Endometrial microvascular endothelial cells (primary cell): ENCODE measurements around the gene HHEX. TPM values are rescaled to one million over a fixed set of nuclear protein-coding genes. Genes with fewer than 3 reads are reported as not detected.
"Not testable (repeated sequence)": the region's sequence is repeated elsewhere in the genome, so short reads cannot be mapped to it uniquely, and the experiment has no call there.

ENCODE experiments used
- in situ Hi-C: cut with HindIII; loops from 2 replicates; pipeline ENCODE4 v1.10.0; 2017; ENCODE audit warnings: low sequenced_read_pairs, low pct_unique_long_range_greater_than_20kb; ENCODE audit errors: inconsistent ontology term
- total RNA-seq: library from RNA; depleted of rRNA; stranded (reverse); fragments of >200 nt; gene quantifications from one replicate; pipeline ENCODE4 v1.2.3, GENCODE V29; 2015; ENCODE audit errors: inconsistent ontology term

The HHEX gene
- total RNA-seq = 55.0 TPM

GRCh38 chr10:92689663-92690210, at the start of gene HHEX:
Gene HHEX (plus strand): TSS chr10:92689955. CDS start chr10:92689987, 32 bp downstream.
- in situ Hi-C loops = loop anchor here (10.0 kb wide), 1 partner anchor 135 kb away; no protein-coding TSS in a partner anchor

- in situ Hi-C loops = no loop called here
Measured at GRCh38 chr10:92640107-92640506, 49.6 kb upstream of the HHEX start.

DNA sequence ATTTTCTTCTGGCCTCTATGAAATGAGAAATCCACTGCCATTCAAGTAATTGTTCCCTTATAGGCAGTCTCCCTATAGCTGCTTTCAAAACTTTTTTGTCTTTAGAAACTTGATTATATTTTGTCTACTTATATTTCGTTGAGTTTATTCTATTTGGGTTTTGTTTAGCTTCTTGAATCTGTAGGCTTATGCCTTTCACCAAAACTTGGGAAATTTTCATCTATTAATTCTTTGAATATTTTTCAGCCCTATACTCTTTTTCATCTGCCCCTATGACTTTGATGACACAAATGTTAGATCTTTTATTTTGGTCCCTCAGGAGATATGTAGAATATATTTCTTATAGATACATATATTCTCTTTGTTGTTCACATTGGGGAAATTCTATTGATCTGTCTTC, 48.3 kb upstream of the HHEX start:
- in situ Hi-C loops = no loop called here

- in situ Hi-C loops = no loop called here
Measured at GRCh38 chr10:92644921-92645320, 44.8 kb upstream of the HHEX start.

- in situ Hi-C loops = not testable (repeated sequence)
Measured at GRCh38 chr10:92650864-92651263, 38.9 kb upstream of the HHEX start.

DNA sequence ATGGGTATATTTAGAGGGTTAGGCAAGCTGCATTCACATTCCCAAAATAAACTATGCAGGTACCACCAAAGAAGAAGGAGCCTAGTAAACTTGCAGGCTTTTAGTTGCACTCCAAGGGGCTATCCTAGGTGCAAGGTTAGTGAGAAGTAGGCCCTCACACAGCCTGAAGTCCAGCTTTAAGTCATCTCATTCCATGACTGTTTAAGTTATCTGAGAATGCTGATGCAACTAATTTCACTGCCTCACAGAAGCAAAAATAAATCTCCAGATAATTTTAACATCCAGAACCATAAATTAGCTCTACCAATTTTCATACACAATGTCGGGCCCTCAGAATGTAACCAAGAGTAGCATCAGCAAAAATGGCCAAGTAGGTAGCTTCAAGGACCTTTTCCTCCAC, 34.3 kb upstream of the HHEX start:
- in situ Hi-C loops = no loop called here

- in situ Hi-C loops = no loop called here
Measured at GRCh38 chr10:92656266-92656961, 33.3 kb upstream of the HHEX start.

DNA sequence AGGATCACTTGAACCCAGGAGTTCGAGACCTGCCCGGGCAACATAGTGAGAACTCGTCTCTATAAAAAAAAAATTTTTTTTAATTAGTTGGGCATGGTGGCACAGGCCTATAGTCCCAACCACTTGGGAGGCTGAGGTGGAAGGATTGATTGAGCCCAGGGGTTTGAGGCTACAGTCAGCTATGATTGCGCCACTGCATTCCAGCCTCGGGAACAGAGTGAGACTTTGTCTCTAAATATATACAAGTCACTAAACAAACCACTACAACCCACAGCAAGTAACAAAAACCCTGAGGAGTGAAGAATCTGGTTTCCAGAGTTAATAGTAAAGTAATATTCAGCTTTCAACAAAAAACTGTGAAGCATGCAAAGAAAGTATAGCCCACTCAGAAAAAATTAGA, 32.7 kb upstream of the HHEX start:
- in situ Hi-C loops = no loop called here

DNA sequence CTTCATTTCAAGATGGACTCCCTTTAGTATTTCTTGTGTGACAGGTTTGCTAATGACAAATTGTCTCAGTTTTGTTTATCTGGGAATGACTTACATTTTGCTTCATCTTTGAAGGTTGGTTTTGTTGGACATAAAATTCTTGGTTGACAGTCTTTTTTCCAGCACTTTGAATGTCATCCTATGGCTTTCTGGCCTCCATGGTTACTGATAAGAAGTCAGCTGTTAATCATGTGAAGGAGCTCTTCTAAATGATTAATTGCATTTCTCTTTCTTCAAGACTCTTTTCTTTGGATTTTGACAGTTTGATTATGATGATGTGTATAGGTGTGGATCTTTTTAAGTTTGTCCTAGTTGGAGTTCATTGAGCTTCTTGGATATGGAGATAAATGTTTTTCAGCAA, 26.9 kb upstream of the HHEX start:
- in situ Hi-C loops = no loop called here

- in situ Hi-C loops = no loop called here
Measured at GRCh38 chr10:92664322-92664721, 25.4 kb upstream of the HHEX start.

GRCh38 chr10:92667078-92667477, 22.7 kb upstream of the HHEX start:
- in situ Hi-C loops = no loop called here

GRCh38 chr10:92677708-92678107, 12.0 kb upstream of the HHEX start:
- in situ Hi-C loops = no loop called here

DNA sequence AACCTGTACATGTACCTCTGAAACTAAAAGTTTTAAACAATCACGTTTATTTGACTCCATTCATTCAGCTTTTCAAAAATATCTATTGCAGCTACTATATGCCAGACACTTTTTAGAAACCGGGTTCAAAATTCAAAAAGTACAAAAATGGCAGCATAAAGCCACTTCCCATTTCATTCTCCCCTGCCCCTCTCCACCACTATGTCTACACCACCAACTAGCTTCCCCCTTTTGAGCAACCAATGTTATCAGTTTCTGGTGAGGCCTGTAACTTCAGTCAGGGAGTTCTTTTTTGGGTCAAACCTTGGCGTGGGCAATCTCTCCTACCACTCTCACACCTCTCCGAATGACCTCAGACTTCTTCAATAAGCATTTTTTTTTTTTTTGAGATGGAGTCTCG, 11.5 kb upstream of the HHEX start:
- in situ Hi-C loops = no loop called here

- in situ Hi-C loops = no loop called here
Measured at GRCh38 chr10:92681306-92681834, 8.4 kb upstream of the HHEX start.

DNA sequence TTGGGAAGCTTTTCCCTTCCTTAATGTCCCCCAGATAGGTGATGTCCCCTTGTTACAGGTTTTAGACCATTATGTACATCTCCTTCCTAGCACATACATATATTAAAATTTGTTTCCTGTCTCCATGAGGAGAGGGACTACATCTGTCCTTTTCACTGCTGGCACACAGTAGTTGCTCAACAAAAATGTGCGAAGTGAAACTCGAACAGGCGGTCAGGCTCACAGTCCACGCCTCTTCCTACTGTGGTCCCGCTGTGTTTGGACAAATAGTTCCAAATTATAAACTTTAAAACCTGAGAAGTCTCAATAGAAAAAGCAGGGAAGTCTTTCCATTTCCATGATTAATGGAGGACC, 1.2 kb upstream of the HHEX start:
- in situ Hi-C loops = no loop called here

GRCh38 chr10:92688927-92689662, 660 bp upstream of the HHEX start:
- in situ Hi-C loops = no loop called here

DNA sequence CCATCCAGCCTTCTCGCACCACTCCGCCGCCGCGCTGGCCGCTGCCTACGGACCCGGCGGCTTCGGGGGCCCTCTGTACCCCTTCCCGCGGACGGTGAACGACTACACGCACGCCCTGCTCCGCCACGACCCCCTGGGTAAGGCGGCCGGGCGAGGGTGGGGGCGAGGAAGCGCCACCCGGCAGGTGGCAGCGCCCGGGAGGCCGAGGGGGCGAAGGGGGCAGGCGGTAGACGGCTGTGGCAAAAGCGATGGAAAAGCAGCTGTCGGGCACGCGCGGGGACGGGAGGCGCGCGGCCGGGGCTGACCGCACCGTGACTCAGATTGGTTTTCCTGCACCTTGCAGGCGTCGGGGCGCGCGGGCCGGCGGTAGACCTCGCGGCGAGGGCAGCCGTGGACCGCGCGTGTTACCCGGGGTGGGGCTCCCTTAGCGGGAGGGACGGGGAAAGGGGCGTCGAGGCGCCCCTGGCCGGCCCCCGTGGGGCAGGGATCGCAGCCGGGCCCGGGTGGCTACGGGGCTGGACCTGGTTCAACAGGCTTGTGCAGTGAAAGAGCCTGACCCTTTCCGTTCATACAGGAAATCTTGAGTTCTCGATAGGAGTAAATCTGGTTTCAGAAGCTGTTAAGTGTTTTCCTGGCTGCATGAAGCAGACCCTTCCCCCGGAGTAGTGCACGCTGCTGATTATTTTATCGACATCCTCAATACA, 608 bp downstream of the HHEX start:
- in situ Hi-C loops = loop anchor here (10.0 kb wide), 1 partner anchor 134 kb away; no protein-coding TSS in a partner anchor

GRCh38 chr10:92690915-92691590, 1.3 kb downstream of the HHEX start:
- in situ Hi-C loops = loop anchor here (10.0 kb wide), 1 partner anchor 134 kb away; no protein-coding TSS in a partner anchor
